GM18519 (cell line): ENCODE data around the gene LCE7A.

Experiments
- ATAC-seq: cut with Tn5 transposase; IDR thresholded peaks from one replicate; pipeline ENCODE4 v1.9.1; 2021; ENCODE audit warnings: mild to moderate bottlenecking, moderate library complexity; ENCODE audit not compliant: unreplicated experiment, low FRiP score

Gene LCE7A

GRCh38 chr1:152859696-152860095 lies at the start of gene LCE7A:
LCE7A (plus strand) TSS chr1:152859996; CDS start chr1:152860698, 702 bp downstream.
- no peak for ATAC-seq

- ATAC-seq = no peak
Observed at GRCh38 chr1:152811050-152811449, 48.7 kb upstream of the LCE7A start.

- no peak for ATAC-seq
Observed at GRCh38 chr1:152811671-152812070, 48.1 kb upstream of the LCE7A start, which contains the start of gene LCE1B. LCE1B (plus strand) TSS chr1:152811971; CDS start chr1:152812447, 476 bp downstream.

- no peak for ATAC-seq
Observed at GRCh38 chr1:152817309-152817708, 42.5 kb upstream of the LCE7A start.

GRCh38 chr1:152823294-152823693 lies 36.5 kb upstream of the LCE7A start:
- no peak for ATAC-seq

- no peak for ATAC-seq
Observed at GRCh38 chr1:152824964-152825363, 34.8 kb upstream of the LCE7A start.

GRCh38 chr1:152827173-152827572 lies 32.6 kb upstream of the LCE7A start, which contains the start of gene LCE1A:
LCE1A (plus strand) TSS chr1:152827473; CDS start chr1:152827473, 0 bp downstream.
- ATAC-seq = no peak

GRCh38 chr1:152836870-152837269 lies 22.9 kb upstream of the LCE7A start:
- no peak for ATAC-seq

- no peak for ATAC-seq
Observed at GRCh38 chr1:152842556-152842955, 17.2 kb upstream of the LCE7A start, which contains the start of gene LCE6A. LCE6A (plus strand) TSS chr1:152842856; CDS start chr1:152843521, 665 bp downstream.

- ATAC-seq = no peak
Observed at GRCh38 chr1:152855661-152856060, 4.1 kb upstream of the LCE7A start.

- no peak for ATAC-seq
Observed at GRCh38 chr1:152858062-152858461, 1.7 kb upstream of the LCE7A start.

- ATAC-seq = no peak
Observed at GRCh38 chr1:152860129-152860528, 333 bp downstream of the LCE7A start.

- no peak for ATAC-seq
Observed at GRCh38 chr1:152861374-152861773, 1.6 kb downstream of the LCE7A start.

- ATAC-seq = no peak
Observed at GRCh38 chr1:152864443-152864842, 4.6 kb downstream of the LCE7A start.

GRCh38 chr1:152866321-152866720 lies 6.5 kb downstream of the LCE7A start:
- no peak for ATAC-seq

GRCh38 chr1:152869808-152870419 lies 10.1 kb downstream of the LCE7A start:
- no peak for ATAC-seq

GRCh38 chr1:152870831-152871730 lies 11.3 kb downstream of the LCE7A start:
- no peak for ATAC-seq

- ATAC-seq = no peak
Observed at GRCh38 chr1:152871731-152872126, 11.9 kb downstream of the LCE7A start.

GRCh38 chr1:152873495-152873894 lies 13.7 kb downstream of the LCE7A start:
- no peak for ATAC-seq

GRCh38 chr1:152876827-152877226 lies 17.0 kb downstream of the LCE7A start:
- no peak for ATAC-seq

- no peak for ATAC-seq
Observed at GRCh38 chr1:152878042-152878441, 18.2 kb downstream of the LCE7A start, which contains the start of gene SMCP. SMCP (plus strand) TSS chr1:152878322; CDS start chr1:152884423, 6,101 bp downstream.
